HG03469 (cell line): ENCODE results near the gene ATXN1.
A peak's percentile ranks its signal among the peaks of the same experiment; 100 is the strongest.

Experiments used
- ATAC-seq: cut with Tn5 transposase; IDR thresholded peaks from one replicate; pipeline ENCODE4 v1.9.1; 2021; ENCODE audit warnings: mild to moderate bottlenecking, moderate library complexity, moderate number of reproducible peaks; ENCODE audit not compliant: unreplicated experiment

Gene ATXN1

DNA sequence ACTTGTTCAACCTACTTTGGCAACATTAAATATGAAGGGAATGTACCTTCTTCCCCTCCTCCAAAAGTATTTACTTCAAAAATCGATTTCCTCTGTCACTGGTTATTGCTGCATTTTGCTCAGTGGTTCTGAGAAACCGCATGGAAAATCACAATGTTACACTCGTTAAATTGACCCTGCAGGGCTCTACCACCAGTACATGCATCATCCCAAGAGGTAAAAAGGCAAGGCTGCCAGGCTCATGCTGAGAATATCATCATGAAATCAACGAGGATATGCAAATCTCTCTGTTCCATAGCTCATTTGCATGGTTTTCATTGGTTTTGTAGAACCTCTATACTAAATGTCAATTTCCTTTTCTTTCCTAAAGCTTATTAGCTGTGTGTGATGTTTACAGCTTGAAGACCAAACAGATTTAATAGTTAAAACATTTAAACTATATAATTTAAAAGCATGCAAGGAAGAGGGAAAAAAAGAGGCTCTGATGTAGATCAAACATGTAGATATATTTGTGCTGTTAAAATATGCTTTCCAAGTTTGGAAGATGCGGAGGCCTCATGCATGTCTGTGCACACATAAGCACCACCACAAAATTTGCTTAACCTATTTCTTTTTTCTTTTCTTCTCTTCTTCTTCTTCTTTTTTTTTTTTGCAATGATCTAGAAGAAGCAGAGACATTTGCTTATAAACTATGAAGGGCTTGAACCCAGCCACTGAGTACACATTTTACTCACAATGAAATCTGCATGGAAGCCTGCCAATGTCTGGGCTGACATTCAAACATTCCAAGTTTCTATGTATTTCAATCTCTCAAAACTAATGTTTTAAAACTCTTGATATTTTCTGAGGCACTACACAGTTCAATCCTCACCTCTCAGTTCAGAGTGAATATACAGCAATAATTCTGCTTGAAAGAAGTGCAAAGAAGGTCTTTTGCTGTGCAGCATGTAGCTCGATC, 328.9 kb downstream of the ATXN1 start:
- ATAC-seq, result peak; percentile 63

DNA sequence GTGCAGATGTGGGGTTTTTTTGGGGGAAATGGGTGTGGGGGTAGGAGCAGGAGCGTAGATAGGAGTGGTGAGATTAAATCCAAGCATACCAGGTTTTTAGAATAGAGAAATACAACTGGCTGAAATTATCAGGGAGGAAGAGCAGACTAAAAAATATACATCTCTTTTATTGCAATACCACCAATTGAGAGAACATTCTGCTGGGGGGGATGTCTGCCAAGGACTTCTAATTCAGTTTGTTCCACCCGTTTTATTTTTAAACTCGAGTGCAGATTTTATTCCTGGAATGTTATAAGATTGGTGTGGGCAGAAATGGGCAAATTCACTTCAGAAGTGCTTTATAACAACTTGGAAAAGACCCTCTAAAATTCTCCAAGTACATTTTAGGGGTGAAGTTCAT, 330.2 kb downstream of the ATXN1 start:
- ATAC-seq, result no peak

DNA sequence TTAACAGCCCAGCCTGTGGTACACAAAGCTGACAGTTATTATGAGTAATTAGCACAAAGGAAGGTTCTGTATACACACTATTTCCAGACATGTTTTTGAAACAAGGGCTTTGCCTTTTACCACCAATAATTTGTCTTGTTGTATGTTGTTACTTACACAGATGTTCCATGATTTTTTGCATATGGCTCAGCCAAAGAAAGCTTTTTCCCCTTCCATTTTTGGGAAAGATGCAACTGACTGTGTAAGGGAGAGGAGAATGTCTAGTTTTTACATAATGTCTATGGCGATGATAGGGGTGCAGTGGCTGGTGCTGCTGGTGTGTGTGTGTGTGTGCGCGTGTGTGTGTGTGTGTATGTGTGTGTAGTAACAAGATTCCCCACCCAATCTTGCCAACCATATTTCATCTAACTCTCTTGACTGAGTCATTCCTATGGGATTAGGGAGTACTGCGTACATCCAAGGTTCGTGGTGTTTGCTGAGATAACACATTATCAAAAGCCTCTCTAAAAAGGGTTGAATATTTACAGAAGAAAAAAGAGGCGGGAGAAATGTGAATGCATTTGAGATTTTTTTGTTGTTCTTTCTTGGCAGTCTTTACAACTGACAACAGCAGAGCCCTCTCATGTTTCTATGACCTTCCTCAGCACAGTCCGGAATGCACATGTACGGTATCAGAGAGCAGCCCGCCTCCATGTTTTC, 330.7 kb downstream of the ATXN1 start:
- no peak for ATAC-seq

DNA sequence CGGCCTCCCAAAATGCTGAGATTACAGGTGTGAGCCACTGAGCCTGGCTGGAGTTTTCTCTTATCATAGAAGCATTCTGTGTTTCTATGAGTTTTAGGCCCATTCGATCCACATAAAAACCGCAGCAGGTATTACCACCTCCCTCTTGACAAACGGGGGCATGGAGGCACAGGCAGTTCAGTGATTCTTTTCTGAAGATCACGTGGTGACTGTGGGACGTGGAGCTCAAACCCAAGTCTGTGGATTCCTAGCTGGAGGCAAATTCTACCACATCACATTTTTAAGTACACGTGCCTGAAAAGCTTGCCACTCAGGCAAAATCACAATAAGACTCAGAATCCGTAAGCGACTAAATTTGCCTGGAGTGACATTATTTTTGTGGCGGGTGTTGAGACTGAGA, 331.6 kb downstream of the ATXN1 start:
- no peak for ATAC-seq

DNA sequence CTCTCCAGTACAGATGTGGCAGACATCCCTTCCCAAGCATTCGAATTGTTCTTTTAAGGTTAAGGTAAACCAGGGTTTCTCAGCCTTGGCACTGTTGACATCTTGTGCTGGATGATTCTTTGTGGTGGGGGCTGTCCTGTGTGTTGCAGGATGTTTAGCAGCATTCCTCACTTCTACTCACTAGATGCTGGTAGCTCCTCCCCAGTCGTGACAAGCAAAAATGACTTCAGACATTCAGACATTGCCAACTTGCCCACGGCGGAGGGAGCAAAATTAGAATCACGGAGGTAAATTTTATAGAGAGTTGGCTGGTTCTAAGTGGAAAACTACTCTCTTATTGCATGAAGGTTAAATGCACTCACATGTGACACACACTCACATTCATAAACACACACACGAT, 334.1 kb downstream of the ATXN1 start:
- ATAC-seq, result no peak

DNA sequence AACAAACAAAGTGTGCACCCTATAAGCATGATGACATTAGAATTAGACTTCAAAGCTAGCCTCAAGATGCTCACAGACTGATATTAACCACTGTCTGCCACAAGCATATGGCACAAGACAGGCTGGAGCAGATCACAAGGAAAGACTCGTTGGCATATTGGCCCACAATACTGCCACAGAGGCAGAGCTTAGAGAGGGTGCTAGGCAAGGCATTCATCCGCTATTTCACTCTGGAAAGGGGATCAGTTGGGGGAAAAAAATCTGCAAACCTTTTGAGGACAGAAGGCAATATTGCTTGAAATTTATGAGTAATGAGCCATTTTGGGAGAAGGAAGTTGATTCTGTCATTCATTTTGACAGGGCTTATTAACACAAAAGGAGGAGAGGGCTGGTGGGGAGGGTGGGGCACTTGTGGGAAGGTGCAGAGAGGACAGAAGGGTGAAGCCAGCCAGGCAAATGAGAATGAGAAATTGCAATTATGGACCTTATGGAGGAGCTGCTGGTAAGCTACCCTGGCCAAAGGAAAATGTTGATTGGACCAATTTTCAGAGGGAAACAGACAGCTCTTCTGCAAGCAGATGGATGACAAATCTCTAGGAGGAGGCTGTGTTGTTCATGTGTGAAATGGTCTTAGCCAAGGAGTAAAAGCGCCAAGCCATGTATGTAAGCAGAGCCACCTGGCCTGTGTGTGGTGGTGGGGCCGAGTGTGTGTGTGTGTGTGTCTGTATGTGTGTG, 335.2 kb downstream of the ATXN1 start:
- ATAC-seq, result no peak

DNA sequence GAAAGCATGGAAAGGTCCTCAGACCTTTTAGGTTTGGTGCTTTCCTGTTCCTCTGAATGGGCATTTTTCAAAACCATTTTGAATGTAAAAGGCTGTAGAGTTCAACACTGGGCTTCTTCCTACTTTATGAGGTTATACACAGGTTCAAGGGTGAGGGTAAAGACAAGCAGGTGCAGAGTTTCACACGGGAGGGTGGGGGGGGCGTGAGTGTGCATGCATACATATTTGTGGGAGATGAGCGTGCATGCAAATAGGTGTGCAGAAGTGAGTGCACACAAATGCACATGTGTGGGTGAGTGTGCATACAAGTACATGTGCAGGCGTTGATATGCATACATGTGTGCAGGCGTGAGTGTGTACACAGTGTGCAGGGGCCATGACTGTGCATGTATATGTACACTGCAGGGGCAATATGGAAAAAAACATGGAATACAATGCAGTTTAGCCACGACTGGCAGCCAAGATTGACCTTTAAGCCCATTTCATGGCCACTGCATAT, 339.7 kb downstream of the ATXN1 start:
- peak; percentile 3 for ATAC-seq

DNA sequence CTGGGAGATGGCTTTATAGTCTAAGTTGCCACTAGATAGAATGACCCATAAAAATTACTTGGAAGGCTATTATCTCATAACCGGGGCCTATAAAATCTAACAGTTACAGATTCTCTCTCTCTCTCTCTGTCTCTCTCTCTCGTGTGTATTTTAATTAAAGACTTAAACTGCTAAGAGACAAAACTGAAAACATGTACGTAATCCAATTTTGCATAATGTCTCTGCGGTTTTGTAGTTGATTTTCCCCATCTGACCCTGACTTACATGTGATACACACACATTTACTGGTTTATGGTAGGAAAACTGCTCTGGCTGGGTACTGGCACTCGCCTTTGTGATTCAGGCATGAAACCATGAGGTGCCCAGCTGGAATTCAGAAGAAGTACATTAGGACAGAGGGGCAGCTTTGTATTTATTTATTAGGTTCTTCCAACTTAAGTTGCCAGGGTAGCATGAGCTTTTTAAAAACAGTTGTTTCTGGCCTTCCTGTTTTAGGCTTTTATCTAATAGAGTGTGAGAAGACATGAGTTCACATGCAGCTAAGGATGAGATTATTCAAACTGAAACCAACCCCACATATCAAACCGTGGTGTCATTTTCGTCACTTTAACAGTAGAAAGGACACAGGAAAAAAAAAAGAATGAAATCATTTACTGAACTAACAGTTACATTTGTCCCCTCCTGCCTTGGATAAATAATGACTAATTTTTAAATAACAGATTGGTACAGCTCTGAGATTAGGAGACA, 340.4 kb downstream of the ATXN1 start:
- ATAC-seq, result peak; percentile 55

DNA sequence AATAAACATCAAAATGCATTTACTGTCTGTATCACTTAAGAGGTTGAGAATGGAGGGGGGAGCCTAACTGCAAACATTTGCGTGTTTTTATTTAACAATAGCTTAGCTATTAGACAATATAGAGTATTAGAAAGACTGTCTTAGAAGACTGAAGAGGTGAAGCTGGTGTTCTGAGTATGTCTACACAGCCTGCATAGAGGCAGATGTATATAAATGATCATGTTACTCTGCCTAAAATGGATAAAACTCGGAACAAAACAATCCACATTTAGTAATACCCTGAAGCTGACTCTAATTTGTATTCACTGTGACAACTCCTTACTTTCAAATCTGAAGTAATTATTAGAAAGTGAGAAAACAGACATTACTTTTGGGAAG, 340.9 kb downstream of the ATXN1 start:
- no peak for ATAC-seq

DNA sequence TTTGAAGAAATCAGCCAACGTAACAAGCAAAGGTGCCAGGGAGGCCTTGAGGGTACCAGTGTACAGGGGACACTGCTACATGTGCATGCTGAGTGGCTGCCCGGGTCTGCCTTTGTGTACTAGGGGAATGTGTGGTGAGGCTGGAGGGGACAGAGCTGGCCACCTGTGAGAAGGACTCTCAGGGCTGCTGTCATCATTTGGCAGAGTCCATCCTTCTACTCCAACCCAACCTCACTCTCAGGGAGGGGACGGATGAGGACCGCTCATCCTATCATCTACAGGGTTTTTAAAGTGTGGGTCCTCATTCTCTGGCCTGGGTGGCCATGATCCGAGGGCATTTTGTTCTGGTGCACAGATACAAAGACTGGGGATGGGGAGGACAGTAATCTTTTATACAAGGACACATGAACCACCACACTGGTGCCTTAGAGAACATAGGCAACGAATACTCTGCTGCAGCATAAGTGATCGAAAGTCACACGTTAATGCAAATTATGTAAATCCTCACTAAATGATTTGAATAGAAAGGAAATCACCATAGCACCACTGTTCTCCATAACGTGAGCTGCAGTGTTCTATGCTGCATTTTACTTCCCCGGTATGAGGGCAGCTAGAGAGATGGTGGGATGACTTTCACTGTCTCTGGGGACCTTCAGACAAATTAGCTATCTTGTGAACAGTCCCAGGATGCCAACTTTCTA, 341.5 kb downstream of the ATXN1 start:
- ATAC-seq, result peak; percentile 58

DNA sequence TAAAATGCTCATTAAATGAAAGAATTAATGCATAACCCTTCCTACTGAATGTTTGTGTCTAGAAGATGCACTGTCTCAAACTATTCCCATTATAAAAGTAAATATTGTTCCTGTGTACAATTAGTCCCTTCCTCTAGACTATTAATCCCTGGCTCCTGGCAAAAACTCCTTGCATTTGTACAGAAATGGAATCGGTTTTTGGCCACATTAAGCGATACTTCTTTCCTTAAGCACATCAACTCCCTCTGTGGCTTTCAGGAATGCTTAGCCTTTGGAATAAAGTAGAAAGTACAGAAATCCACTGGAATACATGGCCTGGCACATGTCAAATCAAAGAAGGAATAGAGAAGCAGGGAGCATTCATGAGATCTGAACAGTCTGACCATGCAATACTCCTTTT, 343.1 kb downstream of the ATXN1 start:
- no peak for ATAC-seq

DNA sequence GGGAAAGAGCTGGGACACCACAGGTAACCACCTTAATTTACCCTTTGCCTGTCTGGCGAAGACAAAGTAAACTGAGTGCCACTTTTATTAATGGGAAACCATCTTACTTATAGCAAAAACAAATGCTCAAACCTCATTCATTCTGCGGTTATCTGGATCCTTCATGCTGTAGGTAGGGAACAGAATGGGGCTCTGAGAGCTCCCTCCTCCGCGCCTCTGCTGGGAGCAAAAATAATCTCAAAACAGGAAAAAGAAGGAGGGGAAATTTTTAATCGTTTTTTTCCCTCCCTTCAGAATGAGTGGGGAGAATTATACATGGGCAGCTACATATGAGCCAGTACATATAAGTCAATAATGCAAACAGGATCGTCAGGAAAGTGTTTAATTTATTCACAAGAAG, 345.6 kb downstream of the ATXN1 start:
- no peak for ATAC-seq

DNA sequence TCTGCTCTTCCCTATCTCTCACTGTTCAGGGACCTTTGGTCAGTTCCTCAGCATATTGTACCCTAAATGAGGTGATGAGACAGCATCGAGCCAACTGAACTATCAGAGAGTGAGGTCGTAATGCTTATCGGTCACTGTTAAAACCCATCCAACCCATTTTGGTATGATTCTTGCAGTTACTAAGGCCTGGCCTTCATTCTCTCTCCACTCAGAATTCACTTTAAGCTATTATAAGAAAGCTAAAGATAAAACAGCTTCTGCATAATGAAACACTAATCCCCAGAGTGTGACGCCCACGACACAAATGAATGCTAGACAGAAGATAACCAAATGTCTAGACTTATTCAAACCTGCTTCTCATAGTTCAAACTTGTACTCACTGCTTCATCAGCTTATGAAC, 347.1 kb downstream of the ATXN1 start:
- ATAC-seq, result peak; percentile 49

DNA sequence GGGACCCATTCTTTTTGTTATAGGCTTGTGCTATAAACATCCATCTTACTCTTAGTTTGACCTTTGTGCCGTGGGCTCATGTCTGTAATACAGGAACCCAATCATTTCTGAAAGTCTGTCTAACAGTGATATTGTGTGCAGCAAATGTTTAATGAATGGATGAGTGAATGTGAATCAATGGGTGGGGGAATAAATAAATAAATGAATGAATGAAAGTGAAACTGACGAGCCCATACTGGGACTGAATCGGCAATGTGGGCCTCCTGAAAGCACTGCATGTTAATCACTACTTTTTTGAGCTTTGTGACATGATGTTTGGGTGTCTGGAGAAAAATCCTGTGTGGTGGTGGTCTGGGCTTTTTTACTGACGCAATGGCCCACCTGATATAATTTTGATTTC, 347.9 kb downstream of the ATXN1 start:
- no peak for ATAC-seq

DNA sequence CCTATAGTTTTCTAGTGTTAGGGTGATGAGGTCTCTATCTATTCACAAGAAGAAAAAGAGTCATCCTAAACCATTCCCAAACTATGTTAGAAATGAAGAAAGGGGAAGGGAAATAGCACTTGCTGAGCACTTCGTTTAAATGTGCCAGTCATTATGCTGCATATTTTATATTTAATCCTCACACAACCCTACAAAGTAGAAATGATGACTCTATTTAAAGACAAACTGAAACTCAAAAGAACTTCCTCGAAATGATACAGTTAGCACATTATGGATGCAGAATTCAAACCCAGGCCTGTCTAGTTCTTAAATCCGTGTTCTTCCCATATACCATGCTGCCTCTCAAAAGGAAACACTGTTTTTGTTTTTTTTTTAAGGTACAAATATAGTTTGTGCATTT, 348.3 kb downstream of the ATXN1 start:
- ATAC-seq, result no peak

DNA sequence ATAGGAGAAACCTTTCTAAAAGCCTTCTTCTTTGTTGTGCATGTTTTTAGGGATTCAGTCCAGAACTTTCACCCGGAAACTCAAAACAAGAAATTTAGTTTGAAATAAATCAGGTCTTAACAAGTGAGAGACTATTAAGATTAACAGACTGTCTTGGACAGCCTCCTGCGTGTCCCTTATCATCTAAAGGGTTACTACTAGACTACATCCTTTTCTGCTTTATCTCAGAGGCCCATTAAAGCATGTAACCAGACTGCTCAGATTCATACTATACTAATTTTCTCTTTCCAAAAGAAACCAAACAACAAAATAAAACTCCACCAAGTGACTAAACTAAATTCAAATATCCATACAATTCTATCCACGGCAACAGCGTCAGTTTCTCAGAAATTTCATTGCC, 349.1 kb downstream of the ATXN1 start:
- ATAC-seq, result no peak

DNA sequence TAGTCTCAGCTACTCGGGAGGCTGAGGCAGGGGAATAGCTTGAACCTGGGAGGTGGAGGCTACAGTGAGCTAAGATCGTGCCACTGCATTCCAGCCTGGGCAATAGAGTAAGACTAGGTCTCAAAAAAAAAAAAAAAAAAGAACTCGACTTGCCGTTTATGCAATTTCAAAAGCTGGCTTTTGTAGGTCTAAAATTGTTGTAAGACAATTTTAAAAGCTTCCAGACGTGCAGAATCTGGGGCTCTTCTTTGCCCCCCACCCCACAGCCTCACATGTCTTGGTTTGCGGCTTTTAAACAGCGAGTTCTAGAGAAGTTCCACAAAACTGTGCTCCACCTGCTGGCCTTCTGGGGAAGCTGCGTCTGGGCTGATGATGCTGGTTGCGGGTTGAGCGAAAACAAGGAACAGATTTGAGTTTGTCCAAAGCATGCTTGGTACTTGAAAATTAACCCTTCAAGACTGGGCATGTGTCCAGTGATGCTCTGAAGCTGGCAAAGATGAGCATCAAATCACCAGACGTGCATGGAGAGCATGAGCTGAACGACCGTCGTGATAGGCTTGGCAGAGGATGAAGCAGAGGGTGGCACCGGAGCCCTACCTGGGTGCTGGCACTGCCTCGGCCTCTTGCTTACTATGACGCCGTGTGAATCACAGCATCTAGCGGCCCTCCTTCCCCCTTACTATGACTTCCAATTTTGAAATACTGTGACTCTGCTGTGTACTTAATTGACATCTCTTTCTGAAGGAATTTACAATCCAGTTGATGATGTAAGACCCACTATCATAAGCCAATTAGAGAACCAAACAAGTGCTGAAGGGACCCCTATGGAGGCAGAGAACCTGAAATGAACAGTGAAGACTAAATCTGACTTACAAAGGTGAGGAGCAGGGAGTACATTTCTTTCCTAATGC, 351.5 kb downstream of the ATXN1 start:
- no peak for ATAC-seq

DNA sequence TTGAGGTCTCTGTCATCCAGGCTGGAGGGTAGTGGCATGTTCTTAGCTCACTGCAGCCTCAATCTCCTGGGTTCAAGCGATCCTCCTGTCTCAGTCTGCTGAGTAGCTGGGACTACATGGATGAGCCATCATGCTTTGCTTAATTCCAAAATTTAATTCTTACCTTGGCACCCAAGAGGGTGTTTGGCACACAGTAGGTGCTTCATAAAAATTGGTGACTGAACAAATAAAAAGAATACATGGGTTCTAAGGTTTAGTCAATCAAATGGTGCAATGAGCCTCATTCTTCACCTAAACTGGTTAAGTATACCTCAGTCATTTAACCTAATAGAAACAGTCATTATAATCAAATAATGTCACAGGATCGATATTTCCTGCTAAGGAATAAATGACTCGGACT, 352.5 kb downstream of the ATXN1 start:
- no peak for ATAC-seq

DNA sequence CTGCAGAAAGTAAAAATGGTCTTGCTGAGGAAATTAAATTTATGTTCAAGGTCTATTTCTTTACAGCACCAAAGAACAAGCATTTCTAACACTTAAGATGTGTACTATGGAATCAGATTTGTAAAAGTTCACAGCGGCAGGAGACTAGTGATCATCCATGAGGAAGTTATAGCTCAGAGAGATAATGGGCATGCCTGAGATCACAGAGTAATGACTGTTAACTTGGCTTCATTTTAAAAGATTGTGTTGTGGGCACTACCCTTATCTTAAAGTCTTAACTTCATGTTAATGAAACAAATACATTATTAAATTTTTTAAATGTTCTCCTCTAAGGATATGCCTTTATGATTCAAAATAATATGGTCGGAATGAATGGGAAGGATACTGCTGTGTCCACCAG, 354.3 kb downstream of the ATXN1 start:
- no peak for ATAC-seq
